ENCODE results near the gene IGLL1. TPM values are rescaled to one million over a fixed set of nuclear protein-coding genes. Genes with fewer than 3 reads are reported as not detected.

IGLL1 gene
- total RNA-seq, 1 donor from 2014 or later, result not detected

GRCh38 chr22:23524226-23524625 is 55.9 kb downstream of the IGLL1 start:
- peaks cover 8% of the 10 kb centered on the region for H3K27me3 Mint-ChIP-seq (ENCODE audit: insufficient read depth, low read depth)

GRCh38 chr22:23523713-23524112 is 56.4 kb downstream of the IGLL1 start:
- Histone ChIP-seq H3K4me1 (peaks cover 29% of the 10 kb centered on the region), H3K4me2 (no peak overlapping the region), H3K9ac (no peak overlapping the region), H3K27me3 (no peaks in the 10 kb centered on the region), H3K9me3 (ENCODE audit: low read depth) (no peaks in the 10 kb centered on the region), H3K27ac (no peak overlapping the region), H3K79me2 (ENCODE audit: low read depth) (no peaks in the 10 kb centered on the region), H3K36me3 (no peaks in the 10 kb centered on the region), H3F3A (ENCODE audit: low read depth) (peaks cover 37% of the 10 kb centered on the region), H4K20me1 (ENCODE audit: low read depth) (no peaks in the 10 kb centered on the region), H2AFZ (replicated peaks) (no peak overlapping the region), H3K4me3 (no peak overlapping the region)
- H3K27ac Mint-ChIP-seq, result peak overlapping the region; percentile 96
- peak overlapping the region; percentile 46 for H3K4me3 Mint-ChIP-seq
- no peaks in the 10 kb centered on the region for H3K36me3 Mint-ChIP-seq
- no peaks in the 10 kb centered on the region for H3K9me3 Mint-ChIP-seq
- DNase-seq (ENCODE audit: low spot score), result no peak
- no peak for TF ChIP-seq CTCF (IDR thresholded peaks at IDR 0.05)
- no peak for TF ChIP-seq EZH2 (IDR thresholded peaks at IDR 0.05)
- TF ChIP-seq EZH2phosphoT487 (IDR thresholded peaks at IDR 0.05), result no peak
- H3K4me1 Mint-ChIP-seq, result peaks cover 65% of the 10 kb centered on the region
- H3K27me3 Mint-ChIP-seq (ENCODE audit: insufficient read depth, low read depth), result peaks cover 10% of the 10 kb centered on the region

More at GRCh38 chr22:23524226-23524625, 55.9 kb downstream of the IGLL1 start:
- Mint-ChIP-seq H3K36me3 (no peaks in the 10 kb centered on the region), H3K4me1 (peaks cover 65% of the 10 kb centered on the region), H3K27ac (peak overlapping the region; percentile 96), H3K9me3 (no peaks in the 10 kb centered on the region), H3K4me3 (peak overlapping the region; percentile 46)
- TF ChIP-seq EZH2 (IDR thresholded peaks at IDR 0.05) (no peak), EZH2phosphoT487 (IDR thresholded peaks at IDR 0.05) (no peak), CTCF (IDR thresholded peaks at IDR 0.05) (no peak)
- H2AFZ ChIP-seq (replicated peaks), result no peak overlapping the region
- H3K9me3 ChIP-seq (ENCODE audit: low read depth), result no peaks in the 10 kb centered on the region
- no peak overlapping the region for H3K9ac ChIP-seq
- no peaks in the 10 kb centered on the region for H4K20me1 ChIP-seq (ENCODE audit: low read depth)
- no peak for DNase-seq (ENCODE audit: low spot score)
- H3K79me2 ChIP-seq (ENCODE audit: low read depth), result no peaks in the 10 kb centered on the region
- peaks cover 37% of the 10 kb centered on the region for H3F3A ChIP-seq (ENCODE audit: low read depth)
- no peaks in the 10 kb centered on the region for H3K27me3 ChIP-seq
- no peak overlapping the region for H3K27ac ChIP-seq
- peaks cover 26% of the 10 kb centered on the region for H3K4me1 ChIP-seq
- H3K4me2 ChIP-seq, result no peak overlapping the region
- H3K4me3 ChIP-seq, result no peak overlapping the region
- H3K36me3 ChIP-seq, result no peaks in the 10 kb centered on the region

Small RNA genes within 50 kb of the gene (small RNA-seq; reads per million reads assigned to genes)
- not detected for gene AP000346.3

Other genes starting within 250 kb of the IGLL1 start
- gene DRICH1, start 52.0 kb upstream of the IGLL1 start, total RNA-seq (ENCODE audit: low replicate concordance), result not detected in 2 replicates
- gene RGL4, start 110.7 kb upstream of the IGLL1 start, total RNA-seq (ENCODE audit: low replicate concordance), result not detected in 2 replicates
- 3.9 and 4.6 TPM in 2 replicates for gene ZNF70, start 170.8 kb upstream of the IGLL1 start, total RNA-seq (ENCODE audit: low replicate concordance)
- not detected in 2 replicates for gene VPREB3, start 174.1 kb upstream of the IGLL1 start, total RNA-seq (ENCODE audit: low replicate concordance)
- gene C22orf15, start 182.7 kb upstream of the IGLL1 start, total RNA-seq (ENCODE audit: low replicate concordance), result 0.56 and 3.0 TPM in 2 replicates
- 0.53 and 9.1 TPM in 2 replicates for gene CHCHD10, start 187.7 kb upstream of the IGLL1 start, total RNA-seq (ENCODE audit: low replicate concordance)
- gene MMP11, start 192.6 kb upstream of the IGLL1 start, total RNA-seq (ENCODE audit: low replicate concordance), result 4.1 and 13.7 TPM in 2 replicates
- 151 and 170 TPM in 2 replicates for gene SMARCB1, start 206.7 kb upstream of the IGLL1 start, total RNA-seq (ENCODE audit: low replicate concordance)

Measured in neural progenitor cell (in vitro differentiated cells).